Heart right ventricle (tissue), 16 donors: ENCODE data around the gene PHACTR3. TPM values are rescaled to one million over a fixed set of nuclear protein-coding genes. Genes with fewer than 3 reads are reported as not detected.
A peak's percentile ranks its signal among the peaks of the same experiment; 100 is the strongest.

ENCODE experiments used
- ATAC-seq, 8 donors: fragments of 200-7000 bp; cut with Tn5 transposase; one replicate each; pipeline ENCODE4 v1.9.1; 2020; ENCODE audit warnings: mild to moderate bottlenecking in 8 of 8, moderate library complexity in 8 of 8, moderate number of reproducible peaks in 1 of 8
- DNase-seq, 2 donors: peaks; one replicate each; pipeline ENCODE4 v3.0.0-alpha.2; 2020
- H3K27ac ChIP-seq, 10 donors: fragments of 200-600 bp; sonication (generic) in 2 of 10; one replicate each; pipeline versions ENCODE4 v1.5.0 to v1.8.0; 2020 to 2022; ENCODE audit warnings: mild to moderate bottlenecking in 3 of 10
- H3K27me3 ChIP-seq, 7 donors: fragments of 200-600 bp; one replicate each; pipeline ENCODE4 v1.8.0; 2021 to 2022; ENCODE audit warnings: mild to moderate bottlenecking in 2 of 7
- H3K36me3 ChIP-seq, 9 donors: fragments of 200-600 bp; sonication (generic) in 1 of 9; one replicate each; pipeline versions ENCODE4 v1.5.0 to v1.8.0; 2020 to 2022; ENCODE audit warnings: mild to moderate bottlenecking in 2 of 9
- H3K4me1 ChIP-seq, 9 donors: fragments of 200-600 bp; sonication (generic) in 1 of 9; one replicate each; pipeline versions ENCODE4 v1.5.0 to v1.8.0; 2020 to 2022; ENCODE audit warnings: mild to moderate bottlenecking in 4 of 9
- H3K4me3 ChIP-seq, 10 donors: fragments of 200-600 bp; sonication (generic) in 2 of 10; one replicate each; pipeline versions ENCODE4 v1.5.0 to v1.8.0; 2020 to 2022; ENCODE audit warnings: mild to moderate bottlenecking in 7 of 10, moderate library complexity in 2 of 10
- H3K9me3 ChIP-seq, 11 donors: fragments of 200-600 bp in 10 of 11; sonication (generic) in 2 of 11; one replicate each; pipeline versions ENCODE4 v1.5.0 to v1.8.0; 2013 to 2022; ENCODE audit warnings: mild to moderate bottlenecking in 2 of 11, control low read depth in 1 of 11, moderate library complexity in 1 of 11
- WGBS, 2 donors: extraction: QIAGEN DNeasy Blood & Tissue Kit; methylation state at CpG; one replicate each; pipeline ENCODE4 v1.1.7; 2013; ENCODE audit warnings: inconsistent platforms in 1 of 2; 5-methylcytosine and 5-hydroxymethylcytosine counted together
- intact Hi-C, 10 donors: fragments of 100-400 bp; cut with DNase I; formaldehyde crosslinking; loops; one replicate each; pipeline versions ENCODE4 v1.11.1 to v1.14.2; 2022
- polyA plus RNA-seq, 2 donors: library from polyadenylated mRNA; stranded (reverse); fragments of 200-250 nt; gene quantifications; one replicate each; pipeline ENCODE4 v1.2.3, GENCODE V29; 2013
- total RNA-seq, 10 donors: library from RNA; stranded (reverse); fragmentation: NEBNext Ultra II Directional in 3 of 10; extraction: Animal tissue kit (Norgen Biotek cat#: 25700) in 3 of 10; gene quantifications; one replicate each; pipeline versions ENCODE4 v1.2.1 to v1.2.4, GENCODE V29; 2021 to 2023
- TF ChIP-seq, protein P1 (sequence below), 9 donors: fragments of 200-600 bp; sonication (generic) in 2 of 9; IDR thresholded peaks; one replicate each; pipeline versions ENCODE4 v1.5.0 to v1.8.0; 2021 to 2022; ENCODE audit warnings: antibody characterized with exemption in 9 of 9, mild to moderate bottlenecking in 5 of 9, moderate library complexity in 1 of 9
- donor health status: Arrhythmogenic right ventricular cardiomyopathy.
- donor health status: ischemic (EF 13 %, LVEDD 7.1; RV severe dilation, severe dysfunction).
- donor health status: healthy with polysubstance abuse.
- donor health status: DM: no; HTN: yes; CAD: no.
- donor health status: DM: no; HTN: no; CAD: no.
- donor health status: ischemic (EF 25% LVEDD 6.9; RV normal size, moderate dysfunction).
- donor health status: ischemic (EF 25% LVEDD 5.7; RV mildly dilated, moderate dysfunction).
- donor health status: healthy.
- donor health status: DM: yes; HTN: yes; CAD: no.
- donor health status: Ischemic cardiomyopathy.
- donor health status: ischemic (EF 35%, LVEDD 5.7; RV mildly dilated, moderate dysfunction).
- donor health status: nonischemic (EF 11% LVEDD 7.7; RV severe dilation, severe dysfunction).
- donor health status: DM: yes; HTN: yes; CAD: no.
- donor health status: PGD.
- donor health status: ischemic (EF 29% LVEDD 5.4; RV normal size, mild dysfunction).
- donor health status: nonischemic (EF 23%, LVEDD 6.1; RV moderate dilation, normal function).

Gene PHACTR3
- total and polyA plus RNA-seq, 12 donors = 0.51 to 24.1 (median 3.7) TPM

GRCh38 chr20:59813948-59814839 lies 209.9 kb downstream of the PHACTR3 start:
- ATAC-seq (peak in 3 of 8 donors; percentile 10 to 63 (median 46)), DNase-seq (no peak)
- TF ChIP-seq, protein P1, sequence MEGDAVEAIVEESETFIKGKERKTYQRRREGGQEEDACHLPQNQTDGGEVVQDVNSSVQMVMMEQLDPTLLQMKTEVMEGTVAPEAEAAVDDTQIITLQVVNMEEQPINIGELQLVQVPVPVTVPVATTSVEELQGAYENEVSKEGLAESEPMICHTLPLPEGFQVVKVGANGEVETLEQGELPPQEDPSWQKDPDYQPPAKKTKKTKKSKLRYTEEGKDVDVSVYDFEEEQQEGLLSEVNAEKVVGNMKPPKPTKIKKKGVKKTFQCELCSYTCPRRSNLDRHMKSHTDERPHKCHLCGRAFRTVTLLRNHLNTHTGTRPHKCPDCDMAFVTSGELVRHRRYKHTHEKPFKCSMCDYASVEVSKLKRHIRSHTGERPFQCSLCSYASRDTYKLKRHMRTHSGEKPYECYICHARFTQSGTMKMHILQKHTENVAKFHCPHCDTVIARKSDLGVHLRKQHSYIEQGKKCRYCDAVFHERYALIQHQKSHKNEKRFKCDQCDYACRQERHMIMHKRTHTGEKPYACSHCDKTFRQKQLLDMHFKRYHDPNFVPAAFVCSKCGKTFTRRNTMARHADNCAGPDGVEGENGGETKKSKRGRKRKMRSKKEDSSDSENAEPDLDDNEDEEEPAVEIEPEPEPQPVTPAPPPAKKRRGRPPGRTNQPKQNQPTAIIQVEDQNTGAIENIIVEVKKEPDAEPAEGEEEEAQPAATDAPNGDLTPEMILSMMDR (IDR thresholded peaks at IDR 0.05) = no peak
- Histone ChIP-seq H3K36me3 (no peaks in the 10 kb centered on the region), H3K4me1 (no peaks in the 10 kb centered on the region), H3K27me3 (peaks cover 0 to 6% (median 0%) of the 10 kb centered on the region in 7 donors), H3K27ac (no peak overlapping the region), H3K9me3 (no peaks in the 10 kb centered on the region), H3K4me3 (no peak overlapping the region)
- 68 to 76% methylated on average over 21 of the region's 21 CpGs for WGBS, 2 donors
- intact Hi-C loops = no loop called here

DNA sequence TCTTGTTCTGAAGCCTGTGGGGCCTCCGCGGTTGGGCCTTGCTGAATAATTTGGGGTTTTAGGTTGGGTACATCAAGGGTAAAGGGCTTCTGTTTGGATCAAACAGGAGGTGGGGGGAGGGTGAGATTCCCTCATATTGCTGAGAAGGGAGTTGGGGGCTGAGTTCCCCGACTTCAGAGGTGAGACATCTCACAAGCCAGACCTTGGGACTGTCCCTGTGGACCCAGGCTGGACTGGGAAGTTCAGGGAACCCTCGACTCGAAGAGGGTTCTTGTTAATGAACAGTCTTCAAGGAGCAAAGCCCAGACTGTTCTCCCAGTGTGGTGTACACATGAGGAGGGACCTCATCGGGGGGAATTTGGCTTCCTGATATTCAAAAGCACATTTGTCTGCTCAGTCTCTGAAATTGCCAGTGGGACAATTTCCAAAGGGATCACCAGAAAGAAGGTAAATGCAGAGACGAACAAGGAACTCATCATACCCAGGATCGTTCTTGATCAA lies 210.6 kb downstream of the PHACTR3 start:
- intact Hi-C loops = no loop called here
- H3K9me3 ChIP-seq = no peaks in the 10 kb centered on the region
- H3K36me3 ChIP-seq = no peaks in the 10 kb centered on the region
- 56 to 81% methylated on average over 8 of the region's 8 CpGs for WGBS, 2 donors
- no peak for DNase-seq
- H3K27me3 ChIP-seq = peaks cover 0 to 6% (median 0%) of the 10 kb centered on the region in 7 donors
- H3K4me3 ChIP-seq = no peak overlapping the region
- H3K4me1 ChIP-seq = no peaks in the 10 kb centered on the region
- no peak for ATAC-seq
- H3K27ac ChIP-seq = no peak overlapping the region
- TF ChIP-seq, protein P1 (IDR thresholded peaks at IDR 0.05) = no peak

DNA sequence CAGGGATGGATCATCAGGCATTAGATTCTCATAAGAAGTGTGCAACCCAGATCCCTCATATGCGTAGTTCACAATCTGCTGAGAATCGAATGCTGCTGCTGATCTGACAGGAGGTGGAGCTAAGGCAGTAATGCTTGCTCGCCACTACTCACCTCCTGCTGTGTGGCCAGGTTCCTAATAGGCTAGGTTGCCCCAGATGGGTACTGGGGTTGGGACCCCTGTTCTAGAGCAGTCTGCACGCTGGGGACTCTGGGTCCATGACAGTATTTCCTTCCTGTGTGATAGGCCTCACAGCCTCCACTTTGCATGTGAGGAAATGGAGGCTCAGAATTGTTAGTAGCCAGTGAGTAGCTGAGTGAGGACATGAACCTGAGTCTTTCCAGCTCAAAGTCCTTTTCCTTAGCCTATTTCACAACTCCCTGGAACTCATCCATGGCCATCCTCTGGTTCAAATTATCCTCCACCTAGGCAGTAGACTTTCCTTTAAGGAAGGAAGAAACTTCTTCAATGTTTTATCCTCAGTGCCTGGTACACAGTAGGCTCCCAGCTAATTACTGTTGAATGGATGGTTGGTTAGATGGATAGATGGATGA lies 211.9 kb downstream of the PHACTR3 start:
- H3K36me3 ChIP-seq = no peaks in the 10 kb centered on the region
- no peak overlapping the region for H3K27ac ChIP-seq
- no peaks in the 10 kb centered on the region for H3K9me3 ChIP-seq
- H3K4me3 ChIP-seq = no peak overlapping the region
- no peak for ATAC-seq
- TF ChIP-seq, protein P1 (IDR thresholded peaks at IDR 0.05) = no peak
- peaks cover 0 to 13% (median 7%) of the 10 kb centered on the region in 9 donors for H3K4me1 ChIP-seq
- H3K27me3 ChIP-seq = peaks cover 0 to 6% (median 0%) of the 10 kb centered on the region in 7 donors
- intact Hi-C loops = no loop called here
- no peak for DNase-seq
- 60 to 87% methylated on average over 4 of the region's 4 CpGs for WGBS, 2 donors

GRCh38 chr20:59817406-59817805 lies 213.1 kb downstream of the PHACTR3 start:
- TF ChIP-seq, protein P1 (IDR thresholded peaks at IDR 0.05) = no peak

More at GRCh38 chr20:59817406-59817805, 213.1 kb downstream of the PHACTR3 start:
- intact Hi-C loops = no loop called here
- DNase-seq (no peak), ATAC-seq (no peak)
- H3K36me3 ChIP-seq = no peaks in the 10 kb centered on the region
- H3K4me3 ChIP-seq = no peak overlapping the region
- H3K27ac ChIP-seq = no peak overlapping the region
- peaks cover 0 to 16% (median 7%) of the 10 kb centered on the region in 9 donors for H3K4me1 ChIP-seq
- peaks cover 0 to 3% (median 0%) of the 10 kb centered on the region in 7 donors for H3K27me3 ChIP-seq
- H3K9me3 ChIP-seq = no peaks in the 10 kb centered on the region
- 82 to 85% methylated on average over 4 of the region's 4 CpGs for WGBS, 2 donors
